Activated T-cell treated with anti-CD3 and anti-CD28 coated beads for 24 hours (primary cell): ENCODE data around the gene ANXA6.

Experiments used
- DNase-seq: peaks from one replicate; pipeline ENCODE4 v3.0.0-alpha.2; 2020; ENCODE audit warnings: low read depth

The ANXA6 gene

DNA sequence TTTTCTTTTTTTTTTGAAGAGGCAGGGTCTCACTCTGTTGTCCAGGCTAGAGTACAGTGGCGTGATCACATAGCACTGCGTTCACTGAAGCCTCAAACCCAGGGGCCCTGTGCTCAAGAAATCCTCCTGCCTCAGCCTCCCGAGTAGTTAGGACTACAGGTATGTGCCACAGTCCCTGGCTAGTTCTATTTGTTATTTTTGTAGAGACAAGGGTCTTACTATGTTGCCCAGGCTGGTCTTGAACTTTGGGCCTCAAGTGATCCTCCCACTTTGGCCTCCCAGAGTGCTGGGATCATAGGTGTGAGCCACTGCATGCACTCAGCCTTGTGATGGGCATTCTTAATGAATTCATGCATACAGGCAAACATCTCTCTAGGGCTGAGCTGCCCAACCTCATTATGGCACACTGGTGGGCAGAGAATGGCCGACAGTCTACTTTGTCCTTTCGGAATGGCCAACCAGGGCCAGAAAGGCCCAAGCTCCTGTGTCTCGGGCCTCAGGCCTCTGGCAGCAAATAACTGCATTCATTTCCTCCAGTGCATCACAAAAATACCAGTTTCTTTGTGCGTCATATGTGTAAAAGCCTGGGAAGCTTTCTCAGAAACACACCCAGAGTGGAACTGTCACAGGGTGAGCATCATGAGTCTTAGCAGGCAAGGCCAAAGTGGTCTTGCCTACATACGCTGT lies 27.2 kb downstream of the ANXA6 start:
- no peak for DNase-seq

DNA sequence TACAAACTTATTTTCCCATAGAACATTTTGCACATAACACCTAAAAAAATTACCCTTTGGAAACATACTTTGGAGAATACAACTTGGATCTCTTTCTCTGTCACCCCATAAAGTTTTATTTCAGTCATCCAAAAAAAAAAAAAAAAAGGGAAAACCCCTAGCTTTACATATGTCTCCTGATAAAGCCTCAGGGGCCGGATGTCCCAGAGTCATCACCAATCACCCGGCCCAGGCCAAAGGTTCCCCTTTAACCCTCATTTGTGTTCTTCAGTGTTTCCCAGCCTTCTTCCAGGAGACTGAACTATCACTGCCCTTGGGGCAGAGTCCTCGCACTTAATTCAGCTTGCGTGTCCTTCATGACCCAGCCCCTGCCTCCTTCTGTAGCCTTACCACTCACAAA lies 28.8 kb downstream of the ANXA6 start:
- DNase-seq: no peak

DNA sequence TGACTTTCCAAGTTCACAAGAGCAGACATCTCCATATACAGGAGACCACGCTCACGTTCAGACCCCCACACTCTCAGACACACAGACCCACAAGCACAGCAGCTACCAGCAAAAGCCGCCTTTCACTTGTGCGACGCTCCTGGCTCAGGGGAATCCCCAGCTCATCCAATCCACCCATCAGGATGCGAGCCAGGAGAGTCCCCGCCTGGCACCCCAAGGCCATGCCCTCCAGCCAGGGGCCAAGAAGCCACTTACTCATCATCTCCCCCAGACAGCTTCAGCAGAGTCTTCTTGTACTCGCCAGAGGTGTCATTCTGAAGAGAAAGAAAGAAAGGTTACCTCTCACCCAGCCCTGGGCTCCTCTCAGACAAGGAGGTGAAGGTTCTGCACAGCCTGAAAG lies 29.7 kb downstream of the ANXA6 start:
- DNase-seq: no peak

DNA sequence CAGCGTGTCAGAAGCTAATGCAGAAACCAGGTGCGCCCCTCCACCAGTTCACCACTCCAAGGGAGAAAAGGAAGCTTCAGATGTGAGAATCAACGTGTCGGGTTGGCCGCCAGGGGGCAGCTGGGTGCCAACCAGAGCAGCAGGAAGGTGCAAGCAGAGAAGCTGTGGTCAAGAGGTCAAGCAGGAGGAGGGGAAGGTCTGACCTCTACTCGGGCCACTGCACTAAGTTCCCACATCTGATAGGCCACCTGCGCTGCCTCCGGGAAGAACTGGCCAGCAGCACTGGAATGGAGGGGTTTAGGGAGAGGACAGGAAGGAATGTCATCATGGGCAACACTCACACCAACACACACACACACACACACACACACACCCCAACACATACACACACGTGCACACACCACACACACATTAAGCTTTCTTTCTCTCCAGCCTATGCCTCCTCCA lies 31.4 kb downstream of the ANXA6 start:
- DNase-seq: peak; percentile 46

DNA sequence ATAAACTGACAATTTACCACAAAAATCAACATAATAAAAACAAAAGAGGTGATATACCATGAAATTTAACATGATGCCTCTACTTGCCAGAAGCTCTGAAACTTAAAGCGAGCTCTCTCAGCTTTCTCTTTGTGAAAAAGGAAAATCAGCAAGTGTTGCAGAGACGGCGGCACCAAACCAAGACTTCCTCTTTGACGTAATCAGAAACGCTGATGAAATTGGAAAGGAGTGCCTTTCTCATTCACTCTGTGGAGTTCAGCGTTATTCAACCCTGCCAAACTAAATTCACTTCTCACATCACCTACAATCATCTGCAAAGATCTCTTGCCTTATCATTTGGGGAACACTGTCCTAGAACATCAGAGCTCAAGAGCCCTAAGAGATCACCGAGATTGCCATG lies 32.2 kb downstream of the ANXA6 start:
- DNase-seq: no peak

DNA sequence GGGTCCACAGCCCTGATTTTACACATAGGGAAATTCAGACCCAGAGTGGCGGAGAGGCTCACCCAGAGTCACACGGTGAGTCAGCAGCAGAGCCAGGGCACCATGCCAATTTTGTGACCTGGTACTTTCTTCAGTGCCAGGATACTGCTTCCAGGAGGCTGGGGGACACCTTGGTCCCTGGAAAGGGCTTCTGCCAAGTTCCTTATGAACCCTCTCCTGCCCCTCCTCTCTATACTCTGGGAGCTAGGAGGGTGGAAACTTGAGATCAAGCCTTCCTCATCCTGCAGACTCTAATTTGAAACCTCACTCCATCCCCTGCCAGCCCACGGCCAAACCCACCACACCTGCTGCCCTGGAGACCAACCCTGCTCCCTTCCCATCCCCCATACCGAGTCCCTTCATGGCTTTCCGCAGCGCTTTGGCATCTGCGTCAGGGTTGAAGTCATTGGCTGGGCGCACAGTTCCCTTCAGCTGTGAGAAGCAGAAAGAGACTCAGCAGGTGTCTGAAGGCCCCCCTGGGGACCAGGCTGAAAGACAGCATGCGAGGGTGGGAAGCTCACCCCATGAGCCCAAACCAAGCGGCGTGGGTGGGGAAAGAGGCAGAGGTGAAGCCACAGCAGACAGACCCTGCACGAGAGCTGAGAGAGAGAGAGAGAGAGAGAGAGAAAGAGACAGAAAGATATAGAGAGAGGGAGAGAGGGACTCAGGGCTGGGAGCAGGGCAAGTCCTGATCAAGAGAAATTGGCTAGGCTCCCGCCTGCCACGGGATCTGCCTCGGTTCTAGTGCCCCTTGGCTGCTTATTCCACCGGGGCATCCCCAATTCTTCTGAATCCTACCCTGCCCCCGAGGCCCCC lies 33.5 kb downstream of the ANXA6 start:
- DNase-seq: no peak

DNA sequence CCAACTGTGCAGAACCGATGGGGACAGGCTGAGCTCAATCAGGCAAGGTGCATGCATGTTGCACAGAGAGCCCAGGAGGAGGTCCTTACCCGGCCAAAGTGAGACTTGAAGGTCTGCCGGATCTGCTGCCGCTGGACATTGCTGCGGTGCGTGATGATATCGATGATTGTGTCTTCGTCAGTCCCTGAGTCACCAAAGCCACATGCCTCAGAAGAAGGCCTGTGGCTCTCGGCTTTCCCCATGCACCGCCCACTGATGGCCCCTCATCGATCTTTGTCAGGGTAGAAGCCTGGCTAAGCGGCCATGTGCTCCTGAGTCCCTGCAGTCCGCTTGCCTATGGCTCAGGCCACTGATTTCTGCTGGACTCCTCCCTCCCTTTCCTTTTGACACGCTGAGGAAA lies 34.8 kb downstream of the ANXA6 start:
- no peak for DNase-seq

DNA sequence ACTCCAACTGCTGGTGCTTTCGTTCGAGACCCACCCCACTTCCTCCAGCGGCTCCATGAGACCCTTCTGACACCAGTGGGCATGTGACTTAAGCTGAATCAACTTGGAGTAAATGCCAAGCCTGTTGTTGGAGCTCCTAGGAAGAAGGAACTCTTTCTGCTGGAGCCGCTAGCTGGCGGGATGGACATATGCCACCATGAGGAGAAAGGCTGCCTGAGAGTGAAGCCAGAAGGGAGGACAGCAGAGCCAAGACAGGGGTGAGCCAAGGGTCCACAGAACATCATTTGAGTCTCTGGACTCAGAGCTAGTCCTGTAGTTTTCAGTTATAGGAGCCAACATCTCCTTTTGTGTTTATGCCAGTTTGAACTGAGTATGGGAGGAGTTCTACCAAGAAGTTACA lies 35.9 kb downstream of the ANXA6 start:
- DNase-seq: no peak

DNA sequence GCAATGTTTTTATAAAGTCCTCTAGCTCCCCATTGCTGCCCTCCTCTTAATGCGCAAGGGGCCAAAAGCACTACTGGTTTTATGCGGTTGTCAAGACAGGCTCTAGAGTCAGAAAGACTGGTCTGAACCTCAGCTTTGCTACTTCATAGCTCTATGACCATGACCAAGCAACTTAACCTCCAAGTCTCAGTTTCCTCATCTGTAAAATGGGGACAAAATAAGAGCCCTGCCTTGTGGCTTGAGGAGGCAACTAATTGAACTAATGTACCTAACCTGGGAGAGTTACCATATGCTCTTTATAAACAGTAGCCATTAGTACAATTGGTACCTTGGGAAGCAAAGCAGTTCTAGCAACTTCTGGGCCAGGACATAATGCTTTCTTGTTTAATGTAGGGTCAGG lies 36.5 kb downstream of the ANXA6 start:
- no peak for DNase-seq

DNA sequence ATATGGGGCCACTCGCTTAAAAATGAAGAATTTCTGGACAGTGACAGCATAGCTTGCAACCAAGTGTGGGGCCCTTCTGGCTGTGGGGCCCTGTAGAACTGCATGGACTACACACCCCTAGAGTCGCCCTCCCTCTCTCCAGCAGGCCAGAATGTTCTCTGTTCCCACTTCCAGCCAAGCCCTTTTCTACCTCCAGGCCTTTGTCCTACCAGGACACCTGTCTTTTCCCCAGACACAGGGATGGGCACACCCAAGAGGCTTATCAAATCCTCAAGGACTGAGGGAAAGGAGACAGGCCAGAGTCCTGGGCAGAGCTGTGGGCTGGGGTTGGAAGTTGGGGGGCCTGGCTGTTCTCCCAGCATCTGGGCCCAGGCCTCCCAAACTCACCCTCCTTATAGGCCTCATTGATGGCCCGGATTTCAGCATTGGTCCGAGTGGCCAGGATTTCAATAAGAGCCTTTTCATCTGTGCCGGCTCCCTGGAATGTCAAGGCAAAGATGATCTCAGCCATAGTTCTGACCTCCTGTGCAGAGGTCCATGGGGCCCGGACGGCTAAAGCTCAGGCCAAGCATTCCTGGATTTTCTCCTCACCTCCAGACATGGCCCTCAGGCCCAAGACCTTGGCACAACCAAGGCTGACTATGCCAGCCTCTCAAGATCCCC lies 38.5 kb downstream of the ANXA6 start:
- no peak for DNase-seq

DNA sequence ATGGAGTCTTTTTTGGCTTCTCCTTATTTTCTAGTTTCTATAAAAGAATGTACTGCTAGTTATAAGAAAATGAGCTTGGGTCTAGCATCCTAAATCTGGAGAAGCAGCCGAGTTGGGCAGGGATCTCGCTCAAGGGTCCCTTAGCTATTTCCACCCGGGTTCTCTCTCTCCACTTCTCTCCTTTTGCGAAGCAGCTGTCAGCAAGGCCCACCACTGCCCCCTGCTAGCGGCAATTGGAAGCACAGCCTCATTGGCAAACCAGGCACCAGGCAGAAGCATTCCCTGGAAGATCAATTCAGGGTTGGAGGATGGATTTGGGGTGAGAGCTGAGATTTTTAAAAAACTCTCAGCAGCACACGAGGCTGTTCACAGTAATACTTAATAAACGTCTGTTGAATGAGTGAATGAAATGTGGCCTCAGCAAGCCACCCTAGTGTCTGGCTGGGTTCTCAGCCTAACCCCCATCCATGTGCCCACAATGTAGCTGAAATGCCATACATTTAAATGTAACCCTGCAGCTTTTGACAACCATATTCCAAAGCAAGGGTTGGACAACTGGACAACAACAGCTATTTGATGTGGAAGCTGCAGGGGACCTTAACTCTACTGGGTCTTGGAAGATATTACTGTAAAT lies 42.2 kb downstream of the ANXA6 start:
- DNase-seq: peak; percentile 61

DNA sequence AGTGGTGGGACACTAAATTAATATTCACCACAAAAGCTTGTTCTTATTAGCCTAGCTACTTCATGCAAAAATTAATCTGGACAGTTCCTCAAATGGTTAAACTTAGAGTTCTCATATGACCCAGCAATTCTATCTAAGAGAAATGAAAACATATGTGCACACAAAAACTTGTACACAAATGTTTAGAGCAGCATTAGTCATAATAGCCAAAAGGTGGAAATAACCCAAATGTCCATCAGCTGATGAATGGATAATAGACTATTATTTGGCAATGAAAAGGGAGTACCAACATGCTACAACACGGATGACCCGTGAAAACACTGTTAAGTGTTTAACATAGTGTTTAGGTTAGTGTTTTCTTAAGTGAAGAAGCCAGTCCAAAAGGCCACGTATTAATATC lies 43.9 kb downstream of the ANXA6 start:
- no peak for DNase-seq

DNA sequence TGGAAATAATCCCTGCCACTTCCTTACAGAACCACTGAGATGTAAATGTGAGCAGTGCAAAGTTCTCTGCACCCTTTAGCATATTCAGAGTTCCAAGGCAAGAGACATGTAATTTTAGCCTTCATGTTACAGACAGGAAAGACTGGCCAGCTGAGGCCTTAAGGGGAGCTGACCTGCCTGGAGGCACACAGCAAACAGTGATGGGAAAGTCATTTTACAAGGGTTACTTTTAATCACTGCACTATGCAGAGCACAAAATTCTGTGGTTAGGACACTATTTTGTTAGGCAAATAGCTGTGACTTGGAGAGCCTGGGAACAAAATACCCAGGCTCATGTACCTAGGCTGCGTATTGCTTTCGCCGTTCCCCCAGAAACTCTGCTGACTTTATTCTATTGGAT lies 46.6 kb downstream of the ANXA6 start:
- no peak for DNase-seq

DNA sequence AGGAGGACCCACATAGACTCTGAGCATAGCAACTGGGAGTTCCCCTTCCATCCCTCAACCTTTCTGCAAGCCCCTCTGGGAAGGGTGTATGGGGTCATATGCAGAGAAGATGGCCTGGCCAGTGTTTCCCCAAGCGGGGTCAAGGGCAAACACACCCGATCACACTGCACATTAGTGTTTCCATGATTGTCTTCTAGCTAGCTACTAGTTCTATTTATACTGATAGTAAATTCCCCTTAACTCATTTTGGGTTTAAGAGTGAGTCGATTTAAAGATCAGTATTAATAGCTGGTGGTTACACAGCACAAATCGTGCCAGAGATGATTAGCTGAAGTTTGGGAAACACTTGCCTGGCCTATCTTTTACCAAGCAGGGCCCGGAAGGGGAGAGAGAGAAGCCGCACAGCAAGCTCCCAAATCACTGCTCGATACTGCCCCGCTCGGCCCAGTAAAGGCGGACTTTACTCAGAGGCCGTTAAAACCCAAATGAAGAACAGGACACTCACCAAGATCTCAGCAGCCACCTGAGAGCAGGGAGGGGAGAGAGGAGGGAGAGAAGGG lies 47.4 kb downstream of the ANXA6 start:
- DNase-seq: no peak

DNA sequence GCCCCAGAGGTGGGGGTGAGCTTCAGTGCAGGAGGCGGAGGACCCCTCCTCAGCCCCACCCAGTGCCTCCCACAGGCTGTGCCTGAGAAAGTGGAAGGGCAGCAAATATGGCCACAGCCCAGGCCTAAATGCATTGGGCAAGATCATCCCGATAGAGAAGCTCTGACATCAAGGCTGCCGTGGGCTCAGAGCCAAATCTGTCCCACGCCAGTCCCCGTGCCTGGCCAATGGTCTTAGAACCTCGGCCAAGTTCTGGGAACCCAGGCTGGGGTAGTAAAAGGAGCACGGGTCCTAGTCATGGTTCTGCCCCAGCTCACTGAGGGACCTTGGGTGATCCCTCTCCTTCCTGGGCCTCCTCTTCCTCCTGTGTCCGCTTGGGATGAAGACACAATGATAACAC lies 49.0 kb downstream of the ANXA6 start:
- DNase-seq: no peak

DNA sequence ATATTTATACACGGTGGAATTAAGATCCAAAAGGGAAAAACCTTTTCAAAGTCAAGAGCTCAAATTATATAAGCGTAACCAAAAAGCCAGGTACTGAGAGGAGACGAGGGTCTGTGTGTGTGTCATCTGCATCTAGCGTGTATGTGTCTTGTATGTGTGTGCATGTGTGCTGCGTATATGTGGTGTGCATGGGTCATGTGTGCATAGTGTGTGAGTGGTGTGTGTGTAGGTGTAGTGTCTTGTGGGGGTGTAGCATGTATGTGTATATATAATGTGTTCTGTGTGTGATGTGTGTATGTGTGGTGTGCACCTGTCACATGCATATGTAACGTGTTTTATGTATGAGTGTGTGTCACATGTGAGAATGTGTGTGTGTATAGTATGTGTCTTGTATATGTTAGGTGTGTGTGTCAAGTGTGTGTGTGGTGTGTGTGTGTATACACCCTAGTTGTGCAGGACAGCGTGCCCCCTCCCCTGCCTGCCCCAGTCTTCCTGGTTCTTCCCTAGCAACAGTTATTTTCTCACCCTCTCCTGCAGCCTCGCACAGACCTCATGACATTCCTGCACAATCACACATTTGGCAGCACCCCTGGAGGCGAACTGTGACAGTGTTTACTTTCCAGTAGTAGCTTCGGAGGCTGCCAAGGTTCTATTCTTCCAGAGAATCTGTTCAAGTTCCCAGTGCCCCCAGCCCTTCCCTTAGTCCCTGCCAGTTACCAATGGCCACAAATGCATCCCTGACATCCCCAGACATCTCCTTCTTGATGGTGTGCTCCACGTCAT lies 49.6 kb downstream of the ANXA6 start:
- no peak for DNase-seq

DNA sequence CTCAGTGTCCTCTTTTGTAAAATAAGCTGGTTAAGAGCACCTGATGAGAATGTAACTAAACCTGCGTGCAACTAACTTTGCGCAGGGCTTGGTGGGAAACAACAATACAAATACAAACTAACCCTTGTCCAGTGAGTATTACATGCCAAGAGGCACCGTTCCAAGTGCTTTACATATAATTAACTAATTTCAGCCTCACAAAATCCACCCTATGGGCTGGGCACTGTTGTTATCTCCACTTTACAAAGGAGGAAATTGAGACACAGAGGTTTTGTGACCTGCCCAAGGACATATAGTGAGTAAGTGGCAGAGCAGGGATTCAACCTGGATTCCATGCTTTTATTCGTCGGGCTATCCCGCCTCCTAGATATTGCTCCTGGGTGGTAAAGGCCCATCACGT lies 50.5 kb downstream of the ANXA6 start:
- no peak for DNase-seq

DNA sequence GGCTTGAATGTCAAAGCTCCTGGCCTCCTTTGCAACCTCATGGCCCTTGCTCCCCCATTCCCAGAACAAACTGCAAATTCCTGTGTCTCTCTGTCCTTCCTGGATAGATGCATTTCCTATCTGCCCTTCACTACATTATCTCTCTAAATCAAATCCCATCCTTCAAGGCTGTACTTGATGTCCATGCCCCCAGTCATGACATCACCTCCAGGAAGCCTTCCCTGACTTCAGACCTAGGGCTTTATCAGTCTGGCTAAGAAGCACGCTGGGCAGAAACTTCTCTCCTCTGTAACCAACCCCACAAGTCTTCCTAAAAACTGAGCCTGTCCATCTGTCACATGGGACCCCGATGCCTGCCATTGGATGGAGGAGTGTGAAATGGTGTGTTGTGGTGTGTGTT lies 51.1 kb downstream of the ANXA6 start:
- no peak for DNase-seq

DNA sequence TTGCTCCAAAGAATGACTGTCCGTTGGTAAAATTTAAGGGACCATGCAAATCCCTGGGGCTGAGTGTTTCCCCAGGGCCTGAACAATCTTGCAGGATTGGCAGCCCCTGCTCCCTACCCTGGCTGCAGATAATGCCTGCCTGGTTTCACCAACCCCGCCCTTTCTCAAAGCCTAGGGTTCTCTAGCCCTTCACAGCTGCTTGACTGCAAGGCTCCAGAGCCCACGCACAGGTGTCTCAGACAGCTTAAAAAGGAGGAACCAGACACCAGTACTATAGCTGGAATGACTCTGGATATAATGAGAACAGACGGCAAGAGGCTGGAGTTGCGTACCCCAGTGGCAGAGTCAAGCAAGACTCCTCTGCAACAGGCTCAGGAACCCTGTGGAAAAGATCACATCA lies 51.5 kb downstream of the ANXA6 start:
- no peak for DNase-seq

DNA sequence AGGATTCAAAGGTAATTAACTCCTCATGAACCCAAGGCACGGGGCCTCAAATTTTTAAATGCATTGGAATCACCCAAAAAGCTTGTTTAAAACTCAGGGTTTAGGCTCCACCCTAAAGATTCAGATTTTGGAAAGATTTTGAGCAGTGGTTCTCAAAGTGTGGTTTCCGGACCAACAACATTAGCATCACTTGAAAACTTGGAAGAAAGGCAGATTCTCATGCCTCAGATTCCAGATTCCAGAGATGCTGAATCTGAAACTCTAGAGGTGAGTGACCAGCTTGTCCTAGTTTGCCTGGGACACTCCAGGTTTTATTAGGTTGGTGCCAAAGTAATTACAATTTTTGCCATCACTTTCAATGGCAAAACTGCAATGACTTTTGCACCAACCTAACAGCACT lies 52.0 kb downstream of the ANXA6 start:
- no peak for DNase-seq

DNA sequence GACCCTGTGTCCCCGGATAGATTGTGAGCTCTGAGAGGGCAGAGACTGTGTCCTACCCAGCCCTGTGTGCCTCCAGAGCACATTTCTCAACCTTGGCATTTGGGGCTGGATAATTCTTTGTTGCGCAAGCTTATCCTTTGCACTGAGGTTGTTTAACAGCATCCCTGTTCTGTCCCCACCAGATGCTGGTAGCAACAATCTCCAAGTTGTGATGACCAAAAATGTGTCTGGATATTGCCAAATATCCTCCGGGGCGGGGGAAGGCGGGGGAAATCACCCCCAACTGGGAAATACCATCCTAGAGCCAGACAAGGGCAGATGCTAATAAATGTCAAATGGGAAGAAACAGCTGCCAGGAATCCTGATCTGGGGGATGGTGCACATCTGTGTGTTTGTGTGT lies 52.8 kb downstream of the ANXA6 start:
- no peak for DNase-seq

DNA sequence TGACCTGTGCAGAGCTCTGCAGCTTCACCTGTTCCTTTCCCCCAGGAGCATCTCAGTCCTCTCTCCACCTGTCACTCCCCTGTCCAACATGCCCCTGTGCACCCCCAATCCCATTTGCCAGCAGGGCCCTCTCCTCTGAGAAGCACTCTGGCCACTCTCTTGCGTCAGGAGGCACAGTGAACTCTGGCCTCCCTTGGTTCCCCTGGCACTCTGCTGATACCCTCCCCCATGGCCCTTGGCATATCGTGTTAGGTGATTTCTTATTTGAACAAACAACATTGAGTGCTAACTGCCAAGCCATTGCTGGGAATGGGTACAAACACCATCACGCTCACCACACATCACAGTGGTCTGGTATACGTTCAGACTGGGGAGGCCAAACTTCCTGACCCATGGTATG lies 55.8 kb downstream of the ANXA6 start:
- no peak for DNase-seq
